Tibial nerve (tissue), 4 donors: Measurements from ENCODE around the gene EREG.

ENCODE experiments used
- EP300 ChIP-seq, 2 donors: sonication (generic); formaldehyde crosslinking; IDR thresholded peaks; one replicate each; pipeline ENCODE4 v1.6.1; 2017; ENCODE audit warnings: antibody characterized with exemption in 2 of 2, mild to moderate bottlenecking in 1 of 2
- POLR2A ChIP-seq, 2 donors: fragments of 450-650 bp; IDR thresholded peaks; one replicate each; pipeline ENCODE4 v1.6.1; 2017; ENCODE audit warnings: antibody characterized with exemption in 2 of 2, mild to moderate bottlenecking in 2 of 2, moderate library complexity in 2 of 2
- TF ChIP-seq, protein P1 (sequence below), 5 experiments: fragments of 200-600 bp in 3 of 5; fragments of 450-650 bp in 2 of 5; sonication (generic) in 3 of 5; IDR thresholded peaks; one replicate each; pipeline ENCODE4 v1.5.1; 2016 to 2019; ENCODE audit warnings: antibody characterized with exemption in 5 of 5, mild to moderate bottlenecking in 3 of 5, moderate library complexity in 2 of 5

DNA sequence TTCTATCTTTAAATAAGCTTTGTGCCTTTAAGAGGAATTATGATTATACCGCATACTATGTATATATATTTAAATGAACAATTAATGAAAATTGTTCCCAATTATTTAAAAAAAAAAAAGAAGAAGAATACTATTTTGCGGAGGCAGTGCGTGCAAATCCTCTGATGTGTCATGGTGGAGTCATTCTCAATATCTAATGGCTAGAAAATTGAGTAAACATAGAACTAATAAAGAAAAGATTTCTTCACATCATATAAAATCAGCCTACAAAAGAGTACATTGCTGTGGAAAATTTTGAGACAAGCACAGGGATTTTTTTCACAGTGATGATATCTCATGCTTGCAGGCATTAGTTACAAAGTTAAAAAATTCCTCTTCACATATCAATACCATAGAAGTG, 2.6 kb upstream of the EREG start:
- TF ChIP-seq, protein P1, sequence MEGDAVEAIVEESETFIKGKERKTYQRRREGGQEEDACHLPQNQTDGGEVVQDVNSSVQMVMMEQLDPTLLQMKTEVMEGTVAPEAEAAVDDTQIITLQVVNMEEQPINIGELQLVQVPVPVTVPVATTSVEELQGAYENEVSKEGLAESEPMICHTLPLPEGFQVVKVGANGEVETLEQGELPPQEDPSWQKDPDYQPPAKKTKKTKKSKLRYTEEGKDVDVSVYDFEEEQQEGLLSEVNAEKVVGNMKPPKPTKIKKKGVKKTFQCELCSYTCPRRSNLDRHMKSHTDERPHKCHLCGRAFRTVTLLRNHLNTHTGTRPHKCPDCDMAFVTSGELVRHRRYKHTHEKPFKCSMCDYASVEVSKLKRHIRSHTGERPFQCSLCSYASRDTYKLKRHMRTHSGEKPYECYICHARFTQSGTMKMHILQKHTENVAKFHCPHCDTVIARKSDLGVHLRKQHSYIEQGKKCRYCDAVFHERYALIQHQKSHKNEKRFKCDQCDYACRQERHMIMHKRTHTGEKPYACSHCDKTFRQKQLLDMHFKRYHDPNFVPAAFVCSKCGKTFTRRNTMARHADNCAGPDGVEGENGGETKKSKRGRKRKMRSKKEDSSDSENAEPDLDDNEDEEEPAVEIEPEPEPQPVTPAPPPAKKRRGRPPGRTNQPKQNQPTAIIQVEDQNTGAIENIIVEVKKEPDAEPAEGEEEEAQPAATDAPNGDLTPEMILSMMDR (IDR thresholded peaks at IDR 0.05): no peak
- no peak for TF ChIP-seq EP300 (IDR thresholded peaks at IDR 0.05)
- TF ChIP-seq POLR2A (IDR thresholded peaks at IDR 0.05): no peak
